HFFc6 (cell line): Measurements from ENCODE around the gene TMCO1. TPM values are rescaled to one million over a fixed set of nuclear protein-coding genes. Genes with fewer than 3 reads are reported as not detected.
"Not testable (repeated sequence)": the region's sequence is repeated elsewhere in the genome, so short reads cannot be mapped to it uniquely, and the experiment has no call there.

ENCODE experiments used
- DNase-seq: peaks from one replicate; pipeline ENCODE4 v3.0.0-alpha.2; 2018
- H3K27ac Mint-ChIP-seq: 2 replicates; pipeline ENCODE4 v1.8.0; 2020; ENCODE audit warnings: mild to moderate bottlenecking, mixed read lengths
- H3K27me3 Mint-ChIP-seq: 2 replicates; pipeline ENCODE4 v1.8.0; 2021; ENCODE audit warnings: mild to moderate bottlenecking, moderate library complexity, mixed read lengths; ENCODE audit not compliant: insufficient read depth
- H3K36me3 Mint-ChIP-seq: 2 replicates; pipeline ENCODE4 v1.8.0; 2021; ENCODE audit warnings: low read depth, mixed read lengths
- H3K4me1 Mint-ChIP-seq: 2 replicates; pipeline ENCODE4 v1.8.0; 2020; ENCODE audit warnings: low read depth, mixed read lengths
- H3K4me3 Mint-ChIP-seq: 2 replicates; pipeline ENCODE4 v1.8.0; 2020; ENCODE audit warnings: mild to moderate bottlenecking, moderate library complexity, mixed read lengths
- H3K9me3 Mint-ChIP-seq: 2 replicates; pipeline ENCODE4 v1.8.0; 2020; ENCODE audit warnings: mild to moderate bottlenecking, mixed read lengths
- total RNA-seq, 6 experiments: library from RNA; stranded (reverse); fragmentation: NEBNext Ultra II Directional; extraction: Animal tissue kit (Norgen Biotek cat#: 25700); gene quantifications; 2 replicates in 1 of 6; 3 replicates in 5 of 6; pipeline ENCODE4 v1.2.3, GENCODE V29; 2021
- TF ChIP-seq, protein P1 (sequence below): fragments of 200-600 bp; sonication (generic); IDR thresholded peaks from 2 replicates; pipeline ENCODE4 v1.5.0; 2021; ENCODE audit warnings: antibody characterized with exemption, mild to moderate bottlenecking

TMCO1 gene
- total RNA-seq, 6 experiments from 2014 or later: 134 to 165 (median 137) TPM

DNA sequence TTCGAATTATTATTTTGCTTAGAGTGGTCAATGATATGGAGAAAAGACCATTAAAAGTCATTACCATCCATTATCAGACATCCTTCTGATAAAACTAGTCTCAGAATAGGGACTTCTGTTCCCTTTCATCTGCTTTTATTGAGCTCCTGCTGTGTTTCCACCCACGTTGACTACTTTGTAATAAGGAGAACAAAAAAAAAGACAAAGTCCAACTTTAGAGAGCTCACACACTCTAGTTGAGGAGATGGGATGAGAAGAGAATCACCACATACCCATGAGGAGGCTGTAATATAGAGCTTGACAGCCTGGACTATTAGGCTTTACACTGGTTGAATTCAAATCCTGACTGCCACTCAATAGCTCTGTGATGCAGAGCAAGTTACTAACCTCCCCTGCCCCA, 42.5 kb downstream of the TMCO1 start:
- Mint-ChIP-seq H3K4me3 (no peak overlapping the region), H3K27ac (no peak overlapping the region), H3K9me3 (no peaks in the 10 kb centered on the region), H3K27me3 (no peaks in the 10 kb centered on the region; the same call in 1 of the 2 replicates), H3K36me3 (peaks cover 25% of the 10 kb centered on the region), H3K4me1 (no peaks in the 10 kb centered on the region)
- no peak for DNase-seq
- TF ChIP-seq, protein P1, sequence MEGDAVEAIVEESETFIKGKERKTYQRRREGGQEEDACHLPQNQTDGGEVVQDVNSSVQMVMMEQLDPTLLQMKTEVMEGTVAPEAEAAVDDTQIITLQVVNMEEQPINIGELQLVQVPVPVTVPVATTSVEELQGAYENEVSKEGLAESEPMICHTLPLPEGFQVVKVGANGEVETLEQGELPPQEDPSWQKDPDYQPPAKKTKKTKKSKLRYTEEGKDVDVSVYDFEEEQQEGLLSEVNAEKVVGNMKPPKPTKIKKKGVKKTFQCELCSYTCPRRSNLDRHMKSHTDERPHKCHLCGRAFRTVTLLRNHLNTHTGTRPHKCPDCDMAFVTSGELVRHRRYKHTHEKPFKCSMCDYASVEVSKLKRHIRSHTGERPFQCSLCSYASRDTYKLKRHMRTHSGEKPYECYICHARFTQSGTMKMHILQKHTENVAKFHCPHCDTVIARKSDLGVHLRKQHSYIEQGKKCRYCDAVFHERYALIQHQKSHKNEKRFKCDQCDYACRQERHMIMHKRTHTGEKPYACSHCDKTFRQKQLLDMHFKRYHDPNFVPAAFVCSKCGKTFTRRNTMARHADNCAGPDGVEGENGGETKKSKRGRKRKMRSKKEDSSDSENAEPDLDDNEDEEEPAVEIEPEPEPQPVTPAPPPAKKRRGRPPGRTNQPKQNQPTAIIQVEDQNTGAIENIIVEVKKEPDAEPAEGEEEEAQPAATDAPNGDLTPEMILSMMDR: no peak

DNA sequence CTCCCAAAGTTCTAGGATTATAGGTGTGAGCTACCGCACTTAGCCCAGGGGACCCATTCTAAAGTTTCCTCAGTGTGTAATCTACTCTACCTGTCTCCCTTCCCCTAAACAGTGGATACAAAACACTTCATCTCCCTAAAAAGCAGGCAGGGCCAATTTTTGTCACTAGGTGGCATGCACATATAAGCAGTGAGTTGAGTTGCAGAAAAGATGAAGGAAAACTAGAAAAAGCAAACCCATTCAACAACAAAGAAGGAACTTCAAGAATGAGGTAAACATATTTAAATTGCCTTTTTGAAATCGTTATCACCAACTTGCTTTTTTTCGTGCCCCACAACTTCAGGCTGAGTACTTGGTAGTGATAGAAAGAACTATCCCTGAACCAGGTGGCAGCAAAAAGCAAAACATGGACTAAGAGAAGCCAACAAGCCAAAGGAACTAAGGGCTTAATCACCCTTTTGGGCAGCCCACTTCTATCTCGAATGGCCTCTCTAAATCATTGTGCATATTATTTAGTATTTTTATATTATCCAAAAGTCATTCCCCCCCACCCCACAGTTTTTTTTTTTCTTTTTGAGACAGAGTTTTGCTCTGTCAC, 50.7 kb downstream of the TMCO1 start:
- no peaks in the 10 kb centered on the region for H3K27me3 Mint-ChIP-seq
- TF ChIP-seq, protein P1: peak; percentile 82
- H3K4me3 Mint-ChIP-seq: no peak overlapping the region
- DNase-seq: peak; percentile 66
- H3K36me3 Mint-ChIP-seq: no peaks in the 10 kb centered on the region
- no peak overlapping the region; the same call in 1 of the 2 replicates for H3K27ac Mint-ChIP-seq
- peaks cover 3% of the 10 kb centered on the region; the same call in 1 of the 2 replicates for H3K9me3 Mint-ChIP-seq
- peaks cover 6% of the 10 kb centered on the region; the same call in 1 of the 2 replicates for H3K4me1 Mint-ChIP-seq

DNA sequence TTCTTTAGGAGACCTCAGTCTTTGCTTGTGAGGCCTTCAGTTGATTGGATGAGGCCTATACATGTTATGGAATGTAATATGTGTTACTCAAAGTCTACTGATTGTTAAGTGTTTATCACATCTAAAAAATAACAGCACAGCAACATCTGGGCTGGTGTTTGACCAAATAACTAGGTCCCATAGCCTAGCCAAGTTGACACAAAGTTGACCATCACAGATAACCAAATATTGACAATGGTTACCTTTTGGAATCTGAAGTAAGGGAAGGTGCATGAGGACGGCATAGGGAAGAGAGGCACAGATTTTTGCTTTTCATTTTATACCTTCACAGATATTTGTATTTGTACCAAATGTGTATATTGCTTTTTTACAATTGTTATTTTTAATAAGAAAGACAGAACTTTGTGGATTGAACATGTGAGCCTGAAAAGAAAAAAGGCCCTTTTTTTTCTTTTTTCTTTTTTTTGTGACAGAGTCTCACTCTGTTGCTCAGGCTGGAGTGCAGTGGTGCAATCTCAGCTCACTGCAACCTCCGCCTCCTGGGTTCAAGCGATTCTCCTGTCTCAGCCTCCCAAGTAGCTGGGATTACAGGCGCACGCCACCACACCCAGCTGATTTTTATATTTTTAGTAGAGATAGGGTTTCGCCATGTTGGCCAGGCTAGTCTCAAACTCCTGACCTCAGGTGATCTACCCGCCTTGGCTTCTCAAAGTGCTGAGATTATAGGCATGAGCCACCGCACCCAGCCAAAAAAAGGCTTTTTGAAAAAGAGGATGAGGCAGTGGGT, 52.2 kb downstream of the TMCO1 start:
- not testable (repeated sequence) for H3K27me3 Mint-ChIP-seq, H3K27ac Mint-ChIP-seq, H3K4me1 Mint-ChIP-seq

DNA sequence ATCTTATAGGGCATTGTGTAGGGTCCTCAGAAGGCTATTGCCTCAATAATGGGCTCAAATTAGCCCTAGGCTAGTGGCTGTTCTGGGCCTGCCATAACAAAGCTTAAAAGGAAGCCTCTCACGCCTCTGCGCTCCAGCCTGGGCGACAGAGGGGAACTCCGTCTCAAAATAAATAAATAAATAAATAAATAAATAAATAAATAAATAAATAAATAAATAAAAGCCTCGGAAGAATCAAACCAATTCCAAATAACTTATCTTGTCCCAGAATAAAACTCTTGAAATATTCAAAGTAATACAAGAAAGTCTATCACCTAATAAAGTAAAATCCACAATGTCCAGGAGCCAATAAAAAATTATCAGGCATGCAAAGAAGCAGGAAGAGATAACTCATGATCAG, 55.9 kb downstream of the TMCO1 start:
- Mint-ChIP-seq H3K27ac (no peak overlapping the region), H3K27me3 (no peaks in the 10 kb centered on the region; the same call in none of the 2 replicates), H3K36me3 (no peaks in the 10 kb centered on the region), H3K4me1 (no peaks in the 10 kb centered on the region), H3K4me3 (no peak overlapping the region), H3K9me3 (peaks cover 5% of the 10 kb centered on the region; the same call in 1 of the 2 replicates)
- DNase-seq: no peak
- TF ChIP-seq, protein P1: no peak

More for the DNA sequence above, 52.2 kb downstream of the TMCO1 start:
- not testable (repeated sequence) for DNase-seq, H3K36me3 Mint-ChIP-seq, H3K4me3 Mint-ChIP-seq, H3K9me3 Mint-ChIP-seq

DNA sequence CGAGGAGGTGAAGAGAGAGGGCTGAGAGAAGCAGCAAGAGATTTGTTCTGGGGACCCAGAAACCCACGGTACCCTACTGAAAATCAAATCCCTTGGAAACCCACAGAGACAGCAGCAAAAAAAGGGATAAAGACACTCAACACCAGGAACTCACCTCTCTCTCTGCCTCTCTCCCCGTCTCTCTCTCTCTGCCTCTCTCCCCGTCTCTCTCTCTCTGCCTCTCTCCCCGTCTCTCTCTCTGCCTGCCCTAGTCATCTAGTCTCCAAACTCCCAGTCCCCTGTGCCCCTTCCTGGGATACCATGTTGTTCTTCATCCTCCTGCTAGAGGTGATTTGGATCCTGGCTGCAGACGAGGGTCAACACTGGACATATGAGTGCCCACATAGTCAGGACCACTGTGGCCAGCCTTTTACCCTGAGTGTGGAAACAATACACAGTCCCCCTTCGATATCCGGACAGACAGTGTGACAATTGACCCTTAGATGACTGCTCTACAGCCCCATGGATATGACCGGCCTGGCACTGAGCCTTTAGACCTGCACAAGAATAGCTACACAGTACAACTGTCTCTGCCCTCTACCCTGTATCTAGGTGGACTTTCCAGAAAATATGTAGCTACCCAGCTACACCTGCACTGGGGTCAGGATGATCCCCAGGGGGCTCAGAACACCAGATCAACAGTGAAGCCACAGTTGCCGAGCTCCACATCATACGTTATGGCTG, 60.5 kb downstream of the TMCO1 start:
- TF ChIP-seq, protein P1: no peak
- no peak for DNase-seq
- Mint-ChIP-seq H3K9me3 (peaks cover 3% of the 10 kb centered on the region; the same call in 1 of the 2 replicates), H3K36me3 (no peaks in the 10 kb centered on the region), H3K27me3 (peaks cover 7% of the 10 kb centered on the region), H3K27ac (no peak overlapping the region), H3K4me3 (no peak overlapping the region), H3K4me1 (no peaks in the 10 kb centered on the region)
